MM.1S (cell line): ENCODE measurements around the gene RNF2.

Experiments
- DNase-seq: peaks from one replicate; pipeline ENCODE4 v3.0.0-alpha.2; 2015
- H2AFZ ChIP-seq: fragments of 300-600 bp; sonication (generic); 2 replicates; pipeline ENCODE4 v1.6.0; 2016; ENCODE audit warnings: antibody characterized with exemption, low read length
- H3F3A ChIP-seq: fragments of 300-600 bp; sonication (generic); 2 replicates; pipeline ENCODE4 v1.6.1; 2016; ENCODE audit warnings: mild to moderate bottlenecking, antibody characterized with exemption, low read length, moderate library complexity, mixed read lengths; ENCODE audit not compliant: insufficient read depth
- H3K27ac ChIP-seq: fragments of 300-600 bp; sonication (generic); 2 replicates; pipeline ENCODE4 v1.5.1; 2016; ENCODE audit warnings: mild to moderate bottlenecking, low read length
- H3K27me3 ChIP-seq: fragments of 300-600 bp; sonication (generic); replicated peaks from 2 replicates; pipeline ENCODE4 v1.6.0; 2016; ENCODE audit warnings: low read length; ENCODE audit not compliant: insufficient read depth
- H3K36me3 ChIP-seq: fragments of 300-600 bp; sonication (generic); replicated peaks from 2 replicates; pipeline ENCODE4 v1.6.1; 2016; ENCODE audit warnings: mild to moderate bottlenecking, low read length, mixed read lengths; ENCODE audit not compliant: insufficient read depth
- H3K4me1 ChIP-seq: fragments of 300-600 bp; sonication (generic); 2 replicates; pipeline ENCODE4 v1.6.1; 2016; ENCODE audit warnings: low read length, mixed read lengths
- H3K4me2 ChIP-seq: fragments of 300-600 bp; sonication (generic); 2 replicates; pipeline ENCODE4 v1.6.0; 2016; ENCODE audit warnings: low read depth, low read length
- H3K4me3 ChIP-seq: fragments of 300-600 bp; sonication (generic); 2 replicates; pipeline ENCODE4 v1.5.1; 2016; ENCODE audit warnings: low read length, mixed read lengths
- H3K79me2 ChIP-seq: fragments of 300-600 bp; sonication (generic); 2 replicates; pipeline ENCODE4 v1.6.1; 2016; ENCODE audit warnings: mixed run types, low read length, mixed read lengths
- H3K9ac ChIP-seq: fragments of 300-600 bp; sonication (generic); 2 replicates; pipeline ENCODE4 v1.6.1; 2016; ENCODE audit warnings: low read length, mixed read lengths
- H3K9me2 ChIP-seq: fragments of 300-600 bp; sonication (generic); replicated peaks from 2 replicates; pipeline ENCODE4 v1.6.1; 2016; ENCODE audit warnings: mild to moderate bottlenecking, low read length, mixed read lengths; ENCODE audit not compliant: insufficient read depth
- H3K9me3 ChIP-seq: fragments of 300-600 bp; sonication (generic); replicated peaks from 2 replicates; pipeline ENCODE4 v1.6.1; 2016; ENCODE audit warnings: mild to moderate bottlenecking, low read length, mixed read lengths; ENCODE audit not compliant: insufficient read depth
- H4K20me1 ChIP-seq: fragments of 300-600 bp; sonication (generic); 2 replicates; pipeline ENCODE4 v1.6.1; 2016; ENCODE audit warnings: mild to moderate bottlenecking, low read length, moderate library complexity, mixed read lengths; ENCODE audit not compliant: insufficient read depth
- CTCF ChIP-seq: fragments of 300-600 bp; sonication (generic); IDR thresholded peaks from 2 replicates; pipeline ENCODE4 v1.5.1; 2016; ENCODE audit warnings: antibody characterized with exemption, low read length, mixed read lengths
- EZH2 ChIP-seq: fragments of 300-600 bp; sonication (generic); optimal IDR thresholded peaks from 2 replicates; pipeline ENCODE3; 2017; ENCODE audit warnings: low read depth, mild to moderate bottlenecking, antibody characterized with exemption, low read length, mixed read lengths
- EZH2phosphoT487 ChIP-seq: fragments of 300-600 bp; sonication (generic); IDR thresholded peaks from 2 replicates; pipeline ENCODE4 v1.6.1; 2018; ENCODE audit warnings: antibody characterized with exemption, low read length

The RNF2 gene

GRCh38 chr1:185017338-185017737 lies 28.0 kb upstream of the RNF2 start:
- no peaks in the 10 kb centered on the region for H3K36me3 ChIP-seq
- DNase-seq = no peak
- H3K27ac ChIP-seq = no peak overlapping the region
- no peaks in the 10 kb centered on the region for H3F3A ChIP-seq
- TF ChIP-seq EZH2phosphoT487 = no peak
- no peak for TF ChIP-seq EZH2
- TF ChIP-seq CTCF = no peak
- no peaks in the 10 kb centered on the region for H4K20me1 ChIP-seq
- H3K9me3 ChIP-seq = no peaks in the 10 kb centered on the region
- H3K9me2 ChIP-seq = no peaks in the 10 kb centered on the region
- H2AFZ ChIP-seq = no peak overlapping the region
- no peaks in the 10 kb centered on the region for H3K79me2 ChIP-seq
- H3K27me3 ChIP-seq = no peaks in the 10 kb centered on the region
- H3K4me3 ChIP-seq = no peak overlapping the region
- H3K4me2 ChIP-seq = no peak overlapping the region
- H3K4me1 ChIP-seq = no peaks in the 10 kb centered on the region
- H3K9ac ChIP-seq = no peak overlapping the region

- Histone ChIP-seq H3F3A (no peaks in the 10 kb centered on the region), H3K4me2 (no peak overlapping the region), H3K9ac (no peak overlapping the region), H3K9me3 (no peaks in the 10 kb centered on the region), H3K79me2 (no peaks in the 10 kb centered on the region), H3K4me3 (no peak overlapping the region), H3K27ac (no peak overlapping the region), H3K9me2 (no peaks in the 10 kb centered on the region), H2AFZ (no peak overlapping the region), H4K20me1 (no peaks in the 10 kb centered on the region), H3K4me1 (no peaks in the 10 kb centered on the region), H3K36me3 (no peaks in the 10 kb centered on the region), H3K27me3 (no peaks in the 10 kb centered on the region)
- no peak for DNase-seq
- no peak for TF ChIP-seq EZH2phosphoT487
- no peak for TF ChIP-seq EZH2
- no peak for TF ChIP-seq CTCF
These were observed 27.4 kb upstream of the RNF2 start for GRCh38 chr1:185017966-185018365.

DNA sequence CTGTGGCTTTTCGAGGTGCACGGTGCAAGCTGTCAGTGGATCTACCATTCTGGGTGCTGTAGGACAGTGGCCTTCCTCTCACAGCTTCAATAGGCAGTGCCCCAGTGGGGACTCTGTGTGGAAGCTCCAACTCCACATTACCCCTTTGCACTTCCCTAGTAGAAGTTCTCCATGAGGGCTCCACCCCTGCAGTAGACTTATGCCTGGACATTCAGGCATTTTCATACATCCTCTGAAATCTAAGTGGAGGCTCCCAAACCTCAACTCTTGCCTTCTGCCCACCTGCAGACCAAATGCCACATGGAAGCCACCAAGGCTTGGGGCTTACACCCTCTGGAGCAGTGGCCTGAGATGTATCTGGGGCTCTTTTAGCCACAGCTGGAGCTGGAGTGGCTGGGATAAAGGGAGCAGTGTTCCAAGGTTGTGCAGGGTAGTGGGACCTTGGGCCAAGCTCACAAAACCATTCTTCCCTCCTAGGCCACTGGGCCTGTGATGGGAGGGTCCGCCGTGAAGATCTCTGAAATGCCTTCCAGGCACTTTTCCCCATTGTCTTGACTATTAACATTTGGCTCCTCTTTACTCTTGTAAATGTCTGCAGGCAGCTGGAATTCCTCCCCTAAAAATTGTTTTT lies 18.0 kb upstream of the RNF2 start:
- no peak overlapping the region for H3K4me2 ChIP-seq
- no peaks in the 10 kb centered on the region for H3K4me1 ChIP-seq
- H3K9me2 ChIP-seq = no peaks in the 10 kb centered on the region
- H3K36me3 ChIP-seq = no peaks in the 10 kb centered on the region
- no peak for DNase-seq
- no peaks in the 10 kb centered on the region for H3F3A ChIP-seq
- H3K4me3 ChIP-seq = no peak overlapping the region
- H3K9ac ChIP-seq = no peak overlapping the region
- TF ChIP-seq EZH2phosphoT487 = no peak
- TF ChIP-seq CTCF = no peak
- TF ChIP-seq EZH2 = no peak
- H4K20me1 ChIP-seq = no peaks in the 10 kb centered on the region
- H2AFZ ChIP-seq = no peak overlapping the region
- no peaks in the 10 kb centered on the region for H3K79me2 ChIP-seq
- H3K27ac ChIP-seq = no peak overlapping the region
- H3K9me3 ChIP-seq = no peaks in the 10 kb centered on the region
- H3K27me3 ChIP-seq = no peaks in the 10 kb centered on the region
